Measurements from ENCODE around the gene RRAGD.
"Not testable (repeated sequence)": the region's sequence is repeated elsewhere in the genome, so short reads cannot be mapped to it uniquely, and the experiment has no call there.

RRAGD gene

GRCh38 chr6:89411145-89412070 lies 665 bp downstream of the RRAGD start:
- DNase-seq: no peak

GRCh38 chr6:89410788-89411144 lies 1.3 kb downstream of the RRAGD start:
- no peak for DNase-seq

- DNase-seq: no peak
These were observed 1.8 kb downstream of the RRAGD start for GRCh38 chr6:89410231-89410761.

- no peak for DNase-seq
These were observed 2.5 kb downstream of the RRAGD start for GRCh38 chr6:89409461-89410035.

- no peak for DNase-seq
These were observed 5.9 kb downstream of the RRAGD start for GRCh38 chr6:89406141-89406540.

- DNase-seq: no peak
These were observed 7.6 kb downstream of the RRAGD start for GRCh38 chr6:89404512-89404911.

GRCh38 chr6:89402776-89403175 lies 9.3 kb downstream of the RRAGD start:
- no peak for DNase-seq

- DNase-seq: no peak
These were observed 11.1 kb downstream of the RRAGD start for GRCh38 chr6:89400912-89401399.

- DNase-seq: no peak
These were observed 12.0 kb downstream of the RRAGD start for GRCh38 chr6:89400050-89400449.

- no peak for DNase-seq
These were observed 13.1 kb downstream of the RRAGD start for GRCh38 chr6:89398762-89399525.

- not testable (repeated sequence) for DNase-seq
These were observed 14.2 kb downstream of the RRAGD start for GRCh38 chr6:89397884-89398283.

GRCh38 chr6:89393659-89394058 lies 18.4 kb downstream of the RRAGD start:
- DNase-seq: no peak

- DNase-seq: no peak
These were observed 19.2 kb downstream of the RRAGD start for GRCh38 chr6:89392823-89393222.

GRCh38 chr6:89388846-89389245 lies 23.2 kb downstream of the RRAGD start:
- no peak for DNase-seq

- no peak for DNase-seq
These were observed 24.4 kb downstream of the RRAGD start for GRCh38 chr6:89387516-89388201.

GRCh38 chr6:89386917-89387491 lies 25.1 kb downstream of the RRAGD start:
- no peak for DNase-seq

GRCh38 chr6:89385846-89386245 lies 26.2 kb downstream of the RRAGD start:
- no peak for DNase-seq

- no peak for DNase-seq
These were observed 26.9 kb downstream of the RRAGD start for GRCh38 chr6:89385156-89385667.

GRCh38 chr6:89381031-89381430 lies 31.0 kb downstream of the RRAGD start:
- no peak for DNase-seq

- no peak for DNase-seq
These were observed 32.8 kb downstream of the RRAGD start for GRCh38 chr6:89379281-89379680.

GRCh38 chr6:89378628-89379027 lies 33.4 kb downstream of the RRAGD start:
- DNase-seq: no peak

All from CD4-positive, alpha-beta T cell treated with Interleukin-17A for 1 hour (primary cell).